Measurements from ENCODE around the gene NPAS3.

NPAS3 gene

GRCh38 chr14:33837943-33838683 is 899.4 kb downstream of the NPAS3 start:
- Histone ChIP-seq H3K27ac (ENCODE audit: extremely low read depth, low read depth, low read length) (no peak overlapping the region), H3K36me3 (ENCODE audit: control insufficient read depth in 2 of 2, insufficient read depth in 1 of 2, low read length in 2 of 2) (no peaks in the 10 kb centered on the region), H3K4me1 (ENCODE audit: control insufficient read depth, insufficient read depth, low read length) (no peaks in the 10 kb centered on the region), H3K9me3 (ENCODE audit: control insufficient read depth, insufficient read depth, low read depth, low read length) (no peaks in the 10 kb centered on the region), H3K4me3 (ENCODE audit: low read depth, low read length) (no peak overlapping the region)
- no peak for TF ChIP-seq KLF7 (tag by site-specific recombination; IDR thresholded peaks at IDR 0.05; ENCODE audit: borderline replicate concordance)
- TF ChIP-seq ZNF621 (tag by site-specific recombination; IDR thresholded peaks at IDR 0.05): no peak
- no peak for TF ChIP-seq ZNF600 (tag by site-specific recombination; IDR thresholded peaks at IDR 0.05)
- no peak for TF ChIP-seq ZNF548 (tag by site-specific recombination; IDR thresholded peaks at IDR 0.05)
- no peak for TF ChIP-seq ZNF280C (tag by site-specific recombination; IDR thresholded peaks at IDR 0.05)
- no peak for TF ChIP-seq ZNF837 (tag by site-specific recombination; IDR thresholded peaks at IDR 0.05)
- TF ChIP-seq GLIS1 (tag by site-specific recombination; IDR thresholded peaks at IDR 0.05): no peak
- no peak for TF ChIP-seq ZNF121 (tag by site-specific recombination; IDR thresholded peaks at IDR 0.05)
- TF ChIP-seq ZNF157 (tag by site-specific recombination; IDR thresholded peaks at IDR 0.05): no peak
- TF ChIP-seq KLF10 (tag by site-specific recombination; IDR thresholded peaks at IDR 0.05): no peak
- TF ChIP-seq ZNF341 (tag by site-specific recombination; IDR thresholded peaks at IDR 0.05; ENCODE audit: low read depth): no peak
- TF ChIP-seq ZNF140 (tag by site-specific recombination; IDR thresholded peaks at IDR 0.05): no peak
- no peak for TF ChIP-seq ZNF292 (tag by site-specific recombination; IDR thresholded peaks at IDR 0.05; ENCODE audit: borderline replicate concordance, low read depth)
- TF ChIP-seq ZNF571 (tag by site-specific recombination; IDR thresholded peaks at IDR 0.05): no peak
- no peak for TF ChIP-seq ZNF658 (tag by site-specific recombination; IDR thresholded peaks at IDR 0.05)
- POLR2A ChIA-PET: no interaction called here
- CTCF ChIA-PET: interaction anchor here (0.7 to 3.3 kb wide), 11 partner anchors 11 to 1145 kb away, joined by 3 to 24 read pairs (median 3); no protein-coding TSS in a partner anchor

- Histone ChIP-seq H3K4me3 (ENCODE audit: low read depth, low read length) (no peak overlapping the region), H3K36me3 (ENCODE audit: control insufficient read depth in 2 of 2, insufficient read depth in 1 of 2, low read length in 2 of 2) (no peaks in the 10 kb centered on the region), H3K4me1 (ENCODE audit: control insufficient read depth, insufficient read depth, low read length) (no peaks in the 10 kb centered on the region), H3K27ac (ENCODE audit: extremely low read depth, low read depth, low read length) (no peak overlapping the region), H3K9me3 (ENCODE audit: control insufficient read depth, insufficient read depth, low read depth, low read length) (no peaks in the 10 kb centered on the region)
- ChIA-PET POLR2A (no interaction called here), CTCF (interaction anchor here (0.6 to 6.2 kb wide), 23 partner anchors 9 to 484 kb away, joined by 3 to 86 read pairs (median 4); no protein-coding TSS in a partner anchor)
- TF ChIP-seq ZNF423 (tag by site-specific recombination; IDR thresholded peaks at IDR 0.05): no peak
- peak; percentile 45 for TF ChIP-seq GLIS2 (tag by site-specific recombination; IDR thresholded peaks at IDR 0.05)
- TF ChIP-seq ZNF518A (tag by site-specific recombination; conservative IDR thresholded peaks at IDR 0.05; ENCODE audit: low read depth): no peak
- no peak for TF ChIP-seq ZFHX2 (tag by site-specific recombination; conservative IDR thresholded peaks at IDR 0.05)
- no peak for TF ChIP-seq ZNF121 (tag by site-specific recombination; IDR thresholded peaks at IDR 0.05)
- TF ChIP-seq SETDB1 (IDR thresholded peaks at IDR 0.05; ENCODE audit: insufficient read length, low read length): no peak
- peak; percentile 19; the same call in 1 of the 2 replicates for TF ChIP-seq CTCF (tag by site-specific recombination; IDR thresholded peaks at IDR 0.05)
- peak; percentile 68 for TF ChIP-seq ZNF654 (tag by site-specific recombination; IDR thresholded peaks at IDR 0.05; ENCODE audit: low read depth)
- TF ChIP-seq TRIM28 (IDR thresholded peaks at IDR 0.05; ENCODE audit: borderline replicate concordance, low read length): no peak
These were observed 900.8 kb downstream of the NPAS3 start for GRCh38 chr14:33839193-33840076.
